ENCODE results near the gene RASL11B. TPM values are rescaled to one million over a fixed set of nuclear protein-coding genes. Genes with fewer than 3 reads are reported as not detected.

Gene RASL11B
- total and polyA plus RNA-seq, 10 of the 15 experiments (the other 5 are each of a cell fraction or from before 2014, with no cell fraction given): 0.06 to 0.45 (median 0.08) TPM; not detected in 5

DNA sequence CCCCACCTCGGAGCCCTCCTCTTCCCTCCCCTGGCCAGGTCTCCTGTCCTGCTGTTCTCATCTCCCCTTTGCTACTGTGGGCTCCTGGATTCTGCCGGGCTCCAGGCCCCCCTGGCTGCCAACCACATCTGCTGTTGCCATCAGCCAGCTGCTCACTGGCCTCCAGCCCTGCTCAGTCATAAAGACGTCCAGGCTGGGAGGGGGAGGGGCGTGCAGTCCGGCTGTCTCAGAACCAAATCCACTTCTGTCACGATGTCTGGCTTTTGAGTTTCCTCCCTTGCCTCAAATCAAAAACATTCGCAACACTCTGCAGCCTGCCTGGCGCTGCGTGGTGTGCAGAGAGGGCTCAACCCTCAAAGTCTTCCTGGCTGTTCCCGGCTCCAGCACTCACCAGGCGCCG, 7.1 kb downstream of the RASL11B start:
- WGBS (ENCODE audit: insufficient coverage, insufficient replicate concordance, low lambda C conversion rate, missing lambda C conversion rate): 86% methylated on average over 12 of the region's 12 CpGs
- H3K9me3 ChIP-seq (replicated peaks; ENCODE audit: control insufficient read depth, insufficient read depth, low read length): no peaks in the 10 kb centered on the region
- SMC1A ChIA-PET (ENCODE audit: uncharacterized antibody, unreplicated experiment): no interaction called here
- BruUV-seq (replicated peaks): no TSS peak
- H3K9ac ChIP-seq (ENCODE audit: control insufficient read depth, insufficient read depth, low read length): no peak overlapping the region
- POLR2A ChIA-PET: no interaction called here
- FAIRE-seq: no peak
- RAD21 ChIA-PET (ENCODE audit: unreplicated experiment): no interaction called here
- no peak overlapping the region for H3K4me3 ChIP-seq
- no peak for DNase-seq (ENCODE audit: low read depth, low spot score)
- intact Hi-C loops (cut with micrococcal nuclease; ENCODE audit: unreplicated experiment): no loop called here
- H3K27ac ChIP-seq (ENCODE audit: control insufficient read depth, insufficient read depth): no peak overlapping the region
- no peaks in the 10 kb centered on the region for H3K27me3 ChIP-seq (replicated peaks in 1 of 2; ENCODE audit: control insufficient read depth in 2 of 2, insufficient read depth in 2 of 2, low read length in 1 of 2)
- no peaks in the 10 kb centered on the region for H3K36me3 ChIP-seq (ENCODE audit: control insufficient read depth in 2 of 2, insufficient read depth in 2 of 2, low read length in 1 of 2)
- CTCF ChIA-PET: no interaction called here
- no peak overlapping the region for H3K4me2 ChIP-seq (ENCODE audit: control insufficient read depth, insufficient read depth)
- in situ Hi-C loops (cut with MboI): no loop called here
- no peaks in the 10 kb centered on the region for H4K20me1 ChIP-seq (ENCODE audit: control insufficient read depth, insufficient read depth)
- H2AFZ ChIP-seq (ENCODE audit: control insufficient read depth, low read depth, low read length): no peak overlapping the region
- TF ChIP-seq ATF7 (IDR thresholded peaks at IDR 0.05; ENCODE audit: low read depth) (no peak), RB1 (IDR thresholded peaks at IDR 0.05; ENCODE audit: borderline replicate concordance) (no peak), ESRRA (IDR thresholded peaks at IDR 0.05; ENCODE audit: low read length) (no peak), CBX3 (IDR thresholded peaks at IDR 0.05; ENCODE audit: borderline replicate concordance, low read depth) (no peak), CHD4 (IDR thresholded peaks at IDR 0.05) (no peak), SRF (IDR thresholded peaks at IDR 0.05; ENCODE audit: low read depth in 2 of 2, low read length in 2 of 2) (no peak), SUZ12 (IDR thresholded peaks at IDR 0.05; ENCODE audit: unreplicated experiment) (no peak), RCOR1 (conservative IDR thresholded peaks at IDR 0.05; ENCODE audit: low read depth, low read length) (no peak), BMI1 (IDR thresholded peaks at IDR 0.05; ENCODE audit: borderline replicate concordance) (no peak), TARDBP (IDR thresholded peaks at IDR 0.05; ENCODE audit: borderline replicate concordance) (no peak), IKZF2 (IDR thresholded peaks at IDR 0.05) (no peak), SPI1 (IDR thresholded peaks at IDR 0.05; ENCODE audit: borderline replicate concordance, insufficient read depth, low read depth, low read length) (no peak), BRCA1 (IDR thresholded peaks at IDR 0.05; ENCODE audit: low read depth, low read length) (no peak), RELA (IDR thresholded peaks at IDR 0.05; ENCODE audit: borderline replicate concordance, partially characterized antibody) (no peak), RBBP5 (conservative IDR thresholded peaks at IDR 0.05) (no peak), CHD2 (IDR thresholded peaks at IDR 0.05; ENCODE audit: borderline replicate concordance, low read depth, low read length) (no peak)
- TF ChIP-seq, protein P1, sequence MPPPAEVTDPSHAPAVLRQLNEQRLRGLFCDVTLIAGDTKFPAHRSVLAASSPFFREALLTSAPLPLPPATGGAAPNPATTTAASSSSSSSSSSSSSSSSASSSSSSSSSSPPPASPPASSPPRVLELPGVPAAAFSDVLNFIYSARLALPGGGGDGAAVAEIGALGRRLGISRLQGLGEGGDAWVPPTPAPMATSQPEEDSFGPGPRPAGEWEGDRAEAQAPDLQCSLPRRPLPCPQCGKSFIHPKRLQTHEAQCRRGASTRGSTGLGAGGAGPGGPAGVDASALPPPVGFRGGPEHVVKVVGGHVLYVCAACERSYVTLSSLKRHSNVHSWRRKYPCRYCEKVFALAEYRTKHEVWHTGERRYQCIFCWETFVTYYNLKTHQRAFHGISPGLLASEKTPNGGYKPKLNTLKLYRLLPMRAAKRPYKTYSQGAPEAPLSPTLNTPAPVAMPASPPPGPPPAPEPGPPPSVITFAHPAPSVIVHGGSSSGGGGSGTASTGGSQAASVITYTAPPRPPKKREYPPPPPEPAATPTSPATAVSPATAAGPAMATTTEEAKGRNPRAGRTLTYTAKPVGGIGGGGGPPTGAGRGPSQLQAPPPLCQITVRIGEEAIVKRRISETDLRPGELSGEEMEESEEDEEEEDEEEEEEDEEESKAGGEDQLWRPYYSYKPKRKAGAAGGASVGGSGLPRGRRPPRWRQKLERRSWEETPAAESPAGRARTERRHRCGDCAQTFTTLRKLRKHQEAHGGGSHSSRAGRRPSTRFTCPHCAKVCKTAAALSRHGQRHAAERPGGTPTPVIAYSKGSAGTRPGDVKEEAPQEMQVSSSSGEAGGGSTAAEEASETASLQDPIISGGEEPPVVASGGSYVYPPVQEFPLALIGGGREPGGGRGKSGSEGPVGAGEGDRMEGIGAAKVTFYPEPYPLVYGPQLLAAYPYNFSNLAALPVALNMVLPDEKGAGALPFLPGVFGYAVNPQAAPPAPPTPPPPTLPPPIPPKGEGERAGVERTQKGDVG (CRISPR knock-in tag; IDR thresholded peaks at IDR 0.05): no peak
- TF ChIP-seq, protein P2, sequence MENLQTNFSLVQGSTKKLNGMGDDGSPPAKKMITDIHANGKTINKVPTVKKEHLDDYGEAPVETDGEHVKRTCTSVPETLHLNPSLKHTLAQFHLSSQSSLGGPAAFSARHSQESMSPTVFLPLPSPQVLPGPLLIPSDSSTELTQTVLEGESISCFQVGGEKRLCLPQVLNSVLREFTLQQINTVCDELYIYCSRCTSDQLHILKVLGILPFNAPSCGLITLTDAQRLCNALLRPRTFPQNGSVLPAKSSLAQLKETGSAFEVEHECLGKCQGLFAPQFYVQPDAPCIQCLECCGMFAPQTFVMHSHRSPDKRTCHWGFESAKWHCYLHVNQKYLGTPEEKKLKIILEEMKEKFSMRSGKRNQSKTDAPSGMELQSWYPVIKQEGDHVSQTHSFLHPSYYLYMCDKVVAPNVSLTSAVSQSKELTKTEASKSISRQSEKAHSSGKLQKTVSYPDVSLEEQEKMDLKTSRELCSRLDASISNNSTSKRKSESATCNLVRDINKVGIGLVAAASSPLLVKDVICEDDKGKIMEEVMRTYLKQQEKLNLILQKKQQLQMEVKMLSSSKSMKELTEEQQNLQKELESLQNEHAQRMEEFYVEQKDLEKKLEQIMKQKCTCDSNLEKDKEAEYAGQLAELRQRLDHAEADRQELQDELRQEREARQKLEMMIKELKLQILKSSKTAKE (IDR thresholded peaks at IDR 0.05; ENCODE audit: low read depth, poor library complexity, severe bottlenecking): no peak
- TF ChIP-seq, protein P3, sequence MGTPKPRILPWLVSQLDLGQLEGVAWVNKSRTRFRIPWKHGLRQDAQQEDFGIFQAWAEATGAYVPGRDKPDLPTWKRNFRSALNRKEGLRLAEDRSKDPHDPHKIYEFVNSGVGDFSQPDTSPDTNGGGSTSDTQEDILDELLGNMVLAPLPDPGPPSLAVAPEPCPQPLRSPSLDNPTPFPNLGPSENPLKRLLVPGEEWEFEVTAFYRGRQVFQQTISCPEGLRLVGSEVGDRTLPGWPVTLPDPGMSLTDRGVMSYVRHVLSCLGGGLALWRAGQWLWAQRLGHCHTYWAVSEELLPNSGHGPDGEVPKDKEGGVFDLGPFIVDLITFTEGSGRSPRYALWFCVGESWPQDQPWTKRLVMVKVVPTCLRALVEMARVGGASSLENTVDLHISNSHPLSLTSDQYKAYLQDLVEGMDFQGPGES (IDR thresholded peaks at IDR 0.05): no peak
- H3K79me2 ChIP-seq (ENCODE audit: control insufficient read depth, insufficient read depth, low read length): no peaks in the 10 kb centered on the region
- no peaks in the 10 kb centered on the region for H3K4me1 ChIP-seq (ENCODE audit: control insufficient read depth, insufficient read depth, low read length)
- no peak for ATAC-seq
